Head of caudate nucleus (tissue), 42 donors: Measurements from ENCODE around the gene TRPM1.
"Not testable (repeated sequence)": the region's sequence is repeated elsewhere in the genome, so short reads cannot be mapped to it uniquely, and the experiment has no call there.

Experiments
- DNase-seq, 42 donors: peaks; one replicate each; pipeline versions ENCODE4 v3.0.0 to v3.0.0-alpha.2; 2020 to 2021; ENCODE audit warnings: mixed read lengths in 7 of 42
- intact Hi-C: fragments of 100-400 bp; cut with DNase I; formaldehyde crosslinking; loops from one replicate; pipeline ENCODE4 v1.15.0; 2022

The TRPM1 gene

GRCh38 chr15:31088672-31089367 lies 12.7 kb downstream of the TRPM1 start:
- DNase-seq = peak in 3 of 42 donors; percentile 1 to 21 (median 14)
- intact Hi-C loops = no loop called here

GRCh38 chr15:31088041-31088440 lies 13.5 kb downstream of the TRPM1 start:
- peak in 2 of 42 donors; percentile 1 to 9 for DNase-seq
- intact Hi-C loops = not testable (repeated sequence)

- intact Hi-C loops = no loop called here
- DNase-seq = peak in 2 of 42 donors; percentile 5 to 25
These were observed 15.2 kb downstream of the TRPM1 start for GRCh38 chr15:31086344-31086743.

GRCh38 chr15:31085359-31085758 lies 16.2 kb downstream of the TRPM1 start:
- intact Hi-C loops = no loop called here

GRCh38 chr15:31084176-31084575 lies 17.3 kb downstream of the TRPM1 start:
- intact Hi-C loops = no loop called here
- DNase-seq = peak in 2 of 42 donors; percentile 1 to 13

More at GRCh38 chr15:31085359-31085758, 16.2 kb downstream of the TRPM1 start:
- peak in 3 of 42 donors; percentile 2 to 12 (median 9) for DNase-seq

- intact Hi-C loops = no loop called here
- DNase-seq = peak in 4 of 42 donors; percentile 6 to 34 (median 20)
These were observed 18.1 kb downstream of the TRPM1 start for GRCh38 chr15:31083370-31083780.

GRCh38 chr15:31082771-31083369 lies 18.7 kb downstream of the TRPM1 start:
- intact Hi-C loops = no loop called here

GRCh38 chr15:31081588-31082250 lies 19.8 kb downstream of the TRPM1 start:
- intact Hi-C loops = no loop called here

More at GRCh38 chr15:31082771-31083369, 18.7 kb downstream of the TRPM1 start:
- DNase-seq = peak in 3 of 42 donors; percentile 9 to 37 (median 32)

GRCh38 chr15:31081056-31081455 lies 20.5 kb downstream of the TRPM1 start:
- DNase-seq = peak in 3 of 42 donors; percentile 12 to 35 (median 22)
- intact Hi-C loops = no loop called here

More at GRCh38 chr15:31081588-31082250, 19.8 kb downstream of the TRPM1 start:
- peak in 3 of 42 donors; percentile 3 to 39 (median 28) for DNase-seq

- peak in 32 of 42 donors; percentile 14 to 79 (median 42) for DNase-seq
- intact Hi-C loops = no loop called here
These were observed 20.9 kb downstream of the TRPM1 start for GRCh38 chr15:31080591-31081014.

- intact Hi-C loops = no loop called here
- peak in 1 of 42 donors; percentile 13 for DNase-seq
These were observed 22.0 kb downstream of the TRPM1 start for GRCh38 chr15:31079519-31079918.

- intact Hi-C loops = no loop called here
- DNase-seq = no peak
These were observed 23.1 kb downstream of the TRPM1 start for GRCh38 chr15:31078471-31078870.

GRCh38 chr15:31077941-31078340 lies 23.6 kb downstream of the TRPM1 start:
- no peak for DNase-seq
- intact Hi-C loops = no loop called here

- intact Hi-C loops = no loop called here
- no peak for DNase-seq
These were observed 24.3 kb downstream of the TRPM1 start for GRCh38 chr15:31077181-31077580.

- DNase-seq = no peak
These were observed 27.2 kb downstream of the TRPM1 start for GRCh38 chr15:31074321-31074720.

GRCh38 chr15:31070867-31071266 lies 30.7 kb downstream of the TRPM1 start:
- intact Hi-C loops = no loop called here
- DNase-seq = peak in 1 of 42 donors; percentile 34

More at GRCh38 chr15:31074321-31074720, 27.2 kb downstream of the TRPM1 start:
- intact Hi-C loops = no loop called here

GRCh38 chr15:31069360-31070000 lies 32.0 kb downstream of the TRPM1 start:
- intact Hi-C loops = no loop called here
- peak in 8 of 42 donors; percentile 15 to 55 (median 29) for DNase-seq

- peak in 1 of 42 donors; percentile 1 for DNase-seq
- intact Hi-C loops = no loop called here
These were observed 33.5 kb downstream of the TRPM1 start for GRCh38 chr15:31067890-31068603.

- intact Hi-C loops = no loop called here
These were observed 35.7 kb downstream of the TRPM1 start for GRCh38 chr15:31065824-31066223.

More at GRCh38 chr15:31065824-31066223, 35.7 kb downstream of the TRPM1 start:
- DNase-seq = no peak
